ENCODE results near the gene ZYX.

Gene ZYX

DNA sequence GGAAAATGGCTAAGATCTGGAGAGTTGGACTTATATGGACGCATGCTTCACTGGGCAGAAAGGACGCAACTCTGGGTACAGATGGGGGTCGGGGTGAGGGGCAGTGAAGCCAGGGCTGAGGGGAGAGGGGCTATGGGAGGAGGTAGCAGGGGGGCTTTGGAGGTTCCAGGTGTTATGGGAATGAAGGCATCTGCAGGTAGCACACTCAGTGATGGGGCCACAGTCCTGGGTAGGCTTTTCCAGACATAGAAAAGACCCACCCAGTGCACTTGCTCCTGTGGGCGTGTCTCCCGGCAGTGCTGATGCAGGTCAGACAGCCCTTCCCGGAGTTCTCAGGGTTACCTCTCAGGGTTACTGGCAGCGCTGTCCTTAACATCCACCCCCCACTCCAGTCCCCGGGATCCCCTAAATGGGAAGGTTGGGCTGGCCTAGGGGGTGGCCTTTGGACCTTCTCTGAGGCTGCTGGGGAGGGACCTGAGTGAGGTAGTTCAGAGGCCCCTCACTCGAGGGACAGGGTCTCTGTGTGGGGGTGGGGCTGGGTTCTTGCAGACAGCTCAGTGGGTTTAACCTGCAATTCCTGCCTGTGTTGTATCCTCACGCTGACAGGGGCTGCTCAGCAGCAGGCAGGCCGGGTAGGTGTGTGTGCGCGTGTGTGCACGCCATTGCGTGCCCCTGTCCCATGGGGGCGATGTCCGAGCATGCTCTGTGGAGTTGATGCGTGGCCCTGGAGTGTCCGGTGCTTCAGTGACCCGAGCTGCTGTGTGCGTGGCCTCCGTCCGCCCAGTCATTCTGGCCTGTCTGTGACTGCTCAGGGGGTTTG, 6.2 kb downstream of the ZYX start:
- H3K4me3 ChIP-seq (replicated peaks; ENCODE audit: insufficient read depth, low read length): no peak overlapping the region
- TF ChIP-seq, protein P1, sequence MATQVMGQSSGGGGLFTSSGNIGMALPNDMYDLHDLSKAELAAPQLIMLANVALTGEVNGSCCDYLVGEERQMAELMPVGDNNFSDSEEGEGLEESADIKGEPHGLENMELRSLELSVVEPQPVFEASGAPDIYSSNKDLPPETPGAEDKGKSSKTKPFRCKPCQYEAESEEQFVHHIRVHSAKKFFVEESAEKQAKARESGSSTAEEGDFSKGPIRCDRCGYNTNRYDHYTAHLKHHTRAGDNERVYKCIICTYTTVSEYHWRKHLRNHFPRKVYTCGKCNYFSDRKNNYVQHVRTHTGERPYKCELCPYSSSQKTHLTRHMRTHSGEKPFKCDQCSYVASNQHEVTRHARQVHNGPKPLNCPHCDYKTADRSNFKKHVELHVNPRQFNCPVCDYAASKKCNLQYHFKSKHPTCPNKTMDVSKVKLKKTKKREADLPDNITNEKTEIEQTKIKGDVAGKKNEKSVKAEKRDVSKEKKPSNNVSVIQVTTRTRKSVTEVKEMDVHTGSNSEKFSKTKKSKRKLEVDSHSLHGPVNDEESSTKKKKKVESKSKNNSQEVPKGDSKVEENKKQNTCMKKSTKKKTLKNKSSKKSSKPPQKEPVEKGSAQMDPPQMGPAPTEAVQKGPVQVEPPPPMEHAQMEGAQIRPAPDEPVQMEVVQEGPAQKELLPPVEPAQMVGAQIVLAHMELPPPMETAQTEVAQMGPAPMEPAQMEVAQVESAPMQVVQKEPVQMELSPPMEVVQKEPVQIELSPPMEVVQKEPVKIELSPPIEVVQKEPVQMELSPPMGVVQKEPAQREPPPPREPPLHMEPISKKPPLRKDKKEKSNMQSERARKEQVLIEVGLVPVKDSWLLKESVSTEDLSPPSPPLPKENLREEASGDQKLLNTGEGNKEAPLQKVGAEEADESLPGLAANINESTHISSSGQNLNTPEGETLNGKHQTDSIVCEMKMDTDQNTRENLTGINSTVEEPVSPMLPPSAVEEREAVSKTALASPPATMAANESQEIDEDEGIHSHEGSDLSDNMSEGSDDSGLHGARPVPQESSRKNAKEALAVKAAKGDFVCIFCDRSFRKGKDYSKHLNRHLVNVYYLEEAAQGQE (IDR thresholded peaks at IDR 0.05; ENCODE audit: insufficient replicate concordance, low read depth): no peak
- no peak for TF ChIP-seq SPI1 (IDR thresholded peaks at IDR 0.05; ENCODE audit: borderline replicate concordance, low read depth)
- no peak; the same call in 1 of the 2 replicates for TF ChIP-seq POLR2AphosphoS5 (IDR thresholded peaks at IDR 0.05; ENCODE audit: low read depth)
- TF ChIP-seq GABPA (IDR thresholded peaks at IDR 0.05; ENCODE audit: low read depth): no peak
- TF ChIP-seq, protein P2, sequence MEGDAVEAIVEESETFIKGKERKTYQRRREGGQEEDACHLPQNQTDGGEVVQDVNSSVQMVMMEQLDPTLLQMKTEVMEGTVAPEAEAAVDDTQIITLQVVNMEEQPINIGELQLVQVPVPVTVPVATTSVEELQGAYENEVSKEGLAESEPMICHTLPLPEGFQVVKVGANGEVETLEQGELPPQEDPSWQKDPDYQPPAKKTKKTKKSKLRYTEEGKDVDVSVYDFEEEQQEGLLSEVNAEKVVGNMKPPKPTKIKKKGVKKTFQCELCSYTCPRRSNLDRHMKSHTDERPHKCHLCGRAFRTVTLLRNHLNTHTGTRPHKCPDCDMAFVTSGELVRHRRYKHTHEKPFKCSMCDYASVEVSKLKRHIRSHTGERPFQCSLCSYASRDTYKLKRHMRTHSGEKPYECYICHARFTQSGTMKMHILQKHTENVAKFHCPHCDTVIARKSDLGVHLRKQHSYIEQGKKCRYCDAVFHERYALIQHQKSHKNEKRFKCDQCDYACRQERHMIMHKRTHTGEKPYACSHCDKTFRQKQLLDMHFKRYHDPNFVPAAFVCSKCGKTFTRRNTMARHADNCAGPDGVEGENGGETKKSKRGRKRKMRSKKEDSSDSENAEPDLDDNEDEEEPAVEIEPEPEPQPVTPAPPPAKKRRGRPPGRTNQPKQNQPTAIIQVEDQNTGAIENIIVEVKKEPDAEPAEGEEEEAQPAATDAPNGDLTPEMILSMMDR (IDR thresholded peaks at IDR 0.05; ENCODE audit: insufficient read depth, low read length): no peak
- H3K27me3 ChIP-seq (ENCODE audit: insufficient read depth, poor library complexity, severe bottlenecking): no peaks in the 10 kb centered on the region
- no peak for DNase-seq (ENCODE audit: low read depth in 1 of 2, low spot score in 1 of 2)
- H3K27ac ChIP-seq (replicated peaks): no peak overlapping the region; the same call in 1 of the 2 replicates

GRCh38 chr7:143388051-143388450, 6.9 kb downstream of the ZYX start:
- no peak overlapping the region for H3K27ac ChIP-seq (replicated peaks)
- H3K4me3 ChIP-seq (replicated peaks; ENCODE audit: insufficient read depth, low read length): no peak overlapping the region
- no peak for DNase-seq (ENCODE audit: low read depth in 1 of 2, low spot score in 1 of 2)
- no peaks in the 10 kb centered on the region for H3K27me3 ChIP-seq (ENCODE audit: insufficient read depth, poor library complexity, severe bottlenecking)
- TF ChIP-seq, protein P1 (IDR thresholded peaks at IDR 0.05; ENCODE audit: insufficient replicate concordance, low read depth): no peak
- TF ChIP-seq, protein P2 (IDR thresholded peaks at IDR 0.05; ENCODE audit: insufficient read depth, low read length): no peak
- no peak for TF ChIP-seq POLR2AphosphoS5 (IDR thresholded peaks at IDR 0.05; ENCODE audit: low read depth)
- TF ChIP-seq SPI1 (IDR thresholded peaks at IDR 0.05; ENCODE audit: borderline replicate concordance, low read depth): no peak
- TF ChIP-seq GABPA (IDR thresholded peaks at IDR 0.05; ENCODE audit: low read depth): no peak

- TF ChIP-seq SPI1 (IDR thresholded peaks at IDR 0.05; ENCODE audit: borderline replicate concordance, low read depth) (no peak), GABPA (IDR thresholded peaks at IDR 0.05; ENCODE audit: low read depth) (no peak), POLR2AphosphoS5 (IDR thresholded peaks at IDR 0.05; ENCODE audit: low read depth) (no peak)
- TF ChIP-seq, protein P2 (IDR thresholded peaks at IDR 0.05; ENCODE audit: insufficient read depth, low read length): no peak
- TF ChIP-seq, protein P1 (IDR thresholded peaks at IDR 0.05; ENCODE audit: insufficient replicate concordance, low read depth): no peak
- Histone ChIP-seq H3K4me3 (replicated peaks; ENCODE audit: insufficient read depth, low read length) (no peak overlapping the region), H3K27me3 (ENCODE audit: insufficient read depth, poor library complexity, severe bottlenecking) (no peaks in the 10 kb centered on the region), H3K27ac (replicated peaks) (no peak overlapping the region)
- no peak for DNase-seq (ENCODE audit: low read depth in 1 of 2, low spot score in 1 of 2)
Measured at GRCh38 chr7:143388491-143389101, 7.5 kb downstream of the ZYX start.
